BJ (cell line): ENCODE measurements around the gene S100A3. TPM values are rescaled to one million over a fixed set of nuclear protein-coding genes. Genes with fewer than 3 reads are reported as not detected.
"Not testable (repeated sequence)": the region's sequence is repeated elsewhere in the genome, so short reads cannot be mapped to it uniquely, and the experiment has no call there.

ENCODE experiments used
- CTCF ChIA-PET: fragments of 350-600 bp; formaldehyde crosslinking; extraction: SDS; loops from one replicate; lab custom pipeline; 2021; ENCODE audit warnings: antibody characterized with exemption, inconsistent platforms; lab: Yijun Ruan, JAX
- POLR2A ChIA-PET: fragments of 300-600 bp; sonication (Branson Sonifier 250); formaldehyde crosslinking; extraction: SDS; loops from one replicate; lab custom pipeline; 2021; ENCODE audit warnings: antibody characterized with exemption; lab: Charles Lee
- DNase-seq: peaks from one replicate; pipeline ENCODE4 v3.0.0-alpha.2; 2011; ENCODE audit warnings: low read depth
- H3K27me3 ChIP-seq: 2 replicates; pipeline ENCODE4 v1.6.0; 2011; ENCODE audit warnings: low read length; ENCODE audit not compliant: control insufficient read depth, insufficient read depth
- H3K36me3 ChIP-seq: 2 replicates; pipeline ENCODE4 v1.5.1; 2011; ENCODE audit warnings: low read length; ENCODE audit not compliant: control insufficient read depth, insufficient read depth
- H3K4me3 ChIP-seq: 2 replicates; pipeline ENCODE4 v1.5.1; 2011; ENCODE audit warnings: low read depth, mild to moderate bottlenecking, control low read depth, low read length
- CTCF ChIP-seq: IDR thresholded peaks from 2 replicates; pipeline ENCODE4 v1.5.1; 2011; ENCODE audit warnings: low read depth, mild to moderate bottlenecking, control low read depth, inconsistent platforms, low read length, moderate library complexity; ENCODE audit not compliant: insufficient read depth
- polyA plus RNA-seq: library from polyadenylated mRNA; depleted of rRNA; stranded (reverse); fragments of >200 nt; gene quantifications from 2 replicates; pipeline ENCODE4 v1.2.3, GENCODE V29; 2011

The S100A3 gene
- polyA plus RNA-seq, 1 experiment: 9.5 TPM

- H3K27me3 ChIP-seq: no peaks in the 10 kb centered on the region
- H3K4me3 ChIP-seq: no peak overlapping the region
- ChIA-PET POLR2A (no interaction called here), CTCF (interaction anchor here (0.8 to 5.1 kb wide), 10 partner anchors 10 to 97 kb away, joined by 3 to 38 read pairs (median 6); partner anchors contain the start of gene S100A6)
- no peaks in the 10 kb centered on the region for H3K36me3 ChIP-seq
- TF ChIP-seq CTCF: no peak
- no peak for DNase-seq
Measured at GRCh38 chr1:153520818-153521476, 28.1 kb downstream of the S100A3 start.

- POLR2A ChIA-PET: interaction anchor here (0.5 kb wide), 1 partner anchor 11 kb away, joined by 5 read pairs; no protein-coding TSS in a partner anchor
- not testable (repeated sequence) for H3K27me3 ChIP-seq, H3K4me3 ChIP-seq, DNase-seq, H3K36me3 ChIP-seq
- CTCF ChIA-PET: interaction anchor here (0.8 to 5.1 kb wide), 7 partner anchors 9 to 52 kb away, joined by 3 to 38 read pairs (median 7); partner anchors contain the start of gene S100A6
Measured at GRCh38 chr1:153520137-153520691, 28.8 kb downstream of the S100A3 start.

- no peak overlapping the region for H3K4me3 ChIP-seq
- no peak for DNase-seq
- CTCF ChIA-PET: interaction anchor here (0.8 to 5.1 kb wide), 3 partner anchors 9 to 51 kb away, joined by 3 to 38 read pairs (median 7); no protein-coding TSS in a partner anchor
- H3K36me3 ChIP-seq: no peaks in the 10 kb centered on the region
- POLR2A ChIA-PET: no interaction called here
- TF ChIP-seq CTCF: no peak
- H3K27me3 ChIP-seq: no peaks in the 10 kb centered on the region
Measured at GRCh38 chr1:153519242-153519641, 29.8 kb downstream of the S100A3 start.

- CTCF ChIA-PET: interaction anchor here (2.2 to 11.1 kb wide), 3 partner anchors 17 to 102 kb away, joined by 7 to 223 read pairs (median 13); no protein-coding TSS in a partner anchor
- Histone ChIP-seq H3K27me3 (no peaks in the 10 kb centered on the region), H3K36me3 (no peaks in the 10 kb centered on the region), H3K4me3 (no peak overlapping the region)
- POLR2A ChIA-PET: no interaction called here
- no peak for DNase-seq
- TF ChIP-seq CTCF: no peak
Measured at GRCh38 chr1:153515504-153516394, 33.3 kb downstream of the S100A3 start.

- H3K27me3 ChIP-seq: no peaks in the 10 kb centered on the region
- no peak for DNase-seq
- no peak for TF ChIP-seq CTCF
- no peak overlapping the region for H3K4me3 ChIP-seq
- no peaks in the 10 kb centered on the region for H3K36me3 ChIP-seq
- POLR2A ChIA-PET: no interaction called here
- CTCF ChIA-PET: interaction anchor here (1.2 to 11.1 kb wide), 3 partner anchors 11 to 103 kb away, joined by 3 to 223 read pairs (median 45); partner anchors contain the start of gene S100A14
Measured at GRCh38 chr1:153513666-153514065, 35.4 kb downstream of the S100A3 start.
